Large intestine (tissue), 3 donors: ENCODE data around the gene TWSG1. TPM values are rescaled to one million over a fixed set of nuclear protein-coding genes. Genes with fewer than 3 reads are reported as not detected.
A peak's percentile ranks its signal among the peaks of the same experiment; 100 is the strongest.

Experiments
- DNase-seq, 2 donors: peaks; one replicate each; pipeline versions ENCODE4 v3.0.0 to v3.0.0-alpha.2; 2013
- H3K27ac ChIP-seq: one replicate; pipeline ENCODE4 v1.5.1; 2013; ENCODE audit warnings: low read length
- H3K27me3 ChIP-seq: 2 replicates; pipeline ENCODE4 v1.6.1; 2013; ENCODE audit warnings: low read length; ENCODE audit not compliant: control insufficient read depth, insufficient read depth
- H3K36me3 ChIP-seq: 2 replicates; pipeline ENCODE4 v1.6.1; 2013; ENCODE audit warnings: low read length; ENCODE audit not compliant: control insufficient read depth, insufficient read depth
- H3K4me1 ChIP-seq: one replicate; pipeline ENCODE4 v1.6.1; 2013; ENCODE audit warnings: low read length; ENCODE audit not compliant: control insufficient read depth, insufficient read depth
- H3K4me3 ChIP-seq: one replicate; pipeline ENCODE4 v1.5.1; 2013; ENCODE audit warnings: low read length
- H3K9me3 ChIP-seq: one replicate; pipeline ENCODE4 v1.6.1; 2013; ENCODE audit warnings: mild to moderate bottlenecking, low read depth, low read length, moderate library complexity; ENCODE audit not compliant: control insufficient read depth
- WGBS: methylation state at CpG from one replicate; pipeline ENCODE4 v1.1.5; 2013; ENCODE audit warnings: low lambda C conversion rate; ENCODE audit not compliant: insufficient coverage; 5-methylcytosine and 5-hydroxymethylcytosine counted together
- polyA plus RNA-seq: library from polyadenylated mRNA; unstranded; fragments of 120-200 nt; gene quantifications from one replicate; pipeline ENCODE4 v1.2.1, GENCODE V29; 2013

Gene TWSG1
- polyA plus RNA-seq, 1 donor: 28.9 TPM

DNA sequence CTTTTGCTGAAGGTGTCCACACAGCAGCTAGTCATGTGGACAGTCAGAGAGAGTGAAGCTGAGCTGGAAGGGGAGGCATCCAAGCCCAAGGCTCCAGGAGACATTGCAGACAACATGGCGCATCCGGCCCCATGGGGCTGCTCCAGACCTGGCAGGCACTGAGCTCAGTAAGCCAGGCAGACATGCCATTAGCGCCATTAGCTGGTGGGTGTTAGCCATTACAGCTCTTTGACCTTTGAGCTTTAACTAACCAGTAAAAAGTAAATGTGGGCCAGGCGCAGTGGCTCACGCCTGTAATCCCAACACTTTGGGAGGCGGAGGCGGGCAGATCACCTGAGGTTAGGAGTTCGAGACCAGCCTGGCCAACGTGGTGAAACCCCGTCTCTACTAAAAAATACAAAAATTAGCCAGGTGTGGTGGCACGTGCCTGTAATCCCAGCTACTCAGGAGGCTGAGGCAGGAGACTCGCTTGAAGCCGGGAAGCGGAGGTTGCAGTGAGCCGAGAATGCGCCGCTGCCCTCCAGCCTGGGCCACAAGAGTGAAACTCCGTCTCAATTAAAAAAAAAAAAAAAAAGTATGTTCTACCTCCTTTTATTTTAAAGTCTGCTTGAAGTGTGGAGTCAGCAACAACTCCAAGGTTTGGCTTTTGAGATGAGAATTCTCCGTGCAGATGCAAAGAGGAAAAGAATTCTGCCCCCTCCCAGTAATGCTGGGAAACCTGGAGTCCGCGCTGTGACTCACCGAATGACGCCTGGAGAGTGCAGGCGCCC lies 69.4 kb downstream of the TWSG1 start:
- Histone ChIP-seq H3K27ac (no peak overlapping the region), H3K4me3 (no peak overlapping the region), H3K9me3 (no peaks in the 10 kb centered on the region), H3K27me3 (no peaks in the 10 kb centered on the region), H3K4me1 (no peaks in the 10 kb centered on the region), H3K36me3 (no peaks in the 10 kb centered on the region)
- WGBS: no CpG with 5 or more reads among the region's 24 CpGs
- no peak for DNase-seq

GRCh38 chr18:9404565-9405060 lies 70.0 kb downstream of the TWSG1 start:
- Histone ChIP-seq H3K27ac (no peak overlapping the region), H3K4me3 (no peak overlapping the region), H3K9me3 (no peaks in the 10 kb centered on the region), H3K27me3 (no peaks in the 10 kb centered on the region), H3K4me1 (no peaks in the 10 kb centered on the region), H3K36me3 (no peaks in the 10 kb centered on the region)
- no peak for DNase-seq
- WGBS: no CpG with 5 or more reads among the region's 19 CpGs

DNA sequence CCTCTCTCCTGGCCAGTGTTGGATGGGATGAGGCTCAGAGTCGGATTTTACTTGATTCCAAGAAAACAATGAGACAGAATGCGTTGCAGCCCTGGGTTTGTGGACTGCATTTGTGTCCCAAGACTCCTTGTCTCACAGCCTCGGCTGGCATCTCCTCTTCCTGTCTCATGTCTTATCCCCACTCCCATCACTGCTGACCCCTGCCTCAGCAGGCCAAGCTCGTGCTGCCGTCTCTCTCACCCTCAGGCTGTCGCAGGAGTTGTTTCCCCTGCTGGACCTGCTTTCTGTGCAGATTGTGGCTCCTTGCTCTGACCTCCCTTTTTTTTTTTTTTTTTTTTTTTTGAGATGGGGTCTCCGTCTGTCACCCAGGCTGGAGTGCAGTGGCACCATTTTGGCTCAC lies 70.6 kb downstream of the TWSG1 start:
- no CpG with 5 or more reads among the region's 7 CpGs for WGBS
- Histone ChIP-seq H3K36me3 (no peaks in the 10 kb centered on the region), H3K27me3 (no peaks in the 10 kb centered on the region), H3K9me3 (no peaks in the 10 kb centered on the region), H3K27ac (no peak overlapping the region), H3K4me1 (no peaks in the 10 kb centered on the region), H3K4me3 (no peak overlapping the region)
- DNase-seq: no peak

GRCh38 chr18:9405977-9406376 lies 71.4 kb downstream of the TWSG1 start:
- Histone ChIP-seq H3K4me1 (no peaks in the 10 kb centered on the region), H3K9me3 (no peaks in the 10 kb centered on the region), H3K4me3 (no peak overlapping the region), H3K27me3 (no peaks in the 10 kb centered on the region), H3K36me3 (no peaks in the 10 kb centered on the region), H3K27ac (no peak overlapping the region)
- DNase-seq: no peak
- 100% methylated on average over 1 of the region's 6 CpGs for WGBS

- Histone ChIP-seq H3K4me3 (no peak overlapping the region), H3K27me3 (no peaks in the 10 kb centered on the region), H3K9me3 (no peaks in the 10 kb centered on the region), H3K4me1 (no peaks in the 10 kb centered on the region), H3K36me3 (no peaks in the 10 kb centered on the region), H3K27ac (no peak overlapping the region)
- DNase-seq: no peak
- WGBS: no CpG with 5 or more reads among the region's 1 CpG
Measured at GRCh38 chr18:9410515-9410914, 75.9 kb downstream of the TWSG1 start.

DNA sequence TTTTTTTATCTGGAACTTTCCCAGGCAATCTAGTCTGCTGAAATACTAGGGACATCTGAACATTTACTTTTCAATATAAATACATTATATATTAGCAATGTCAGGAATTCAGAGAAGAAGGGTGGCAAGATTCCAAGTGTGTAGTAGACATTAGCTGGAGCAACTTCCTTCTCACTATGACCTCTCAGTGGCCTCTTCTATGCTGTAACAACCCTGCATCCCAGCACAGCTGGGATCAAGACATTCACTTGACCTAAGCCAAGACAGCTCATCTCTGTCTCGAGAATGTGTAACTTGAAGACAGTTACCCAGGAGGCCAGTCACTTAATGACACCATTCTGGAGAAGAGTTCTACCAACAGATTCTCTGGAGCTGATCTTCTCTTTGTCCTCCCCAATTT lies 79.0 kb downstream of the TWSG1 start:
- WGBS: no CpG with 5 or more reads among the region's 1 CpG

DNA sequence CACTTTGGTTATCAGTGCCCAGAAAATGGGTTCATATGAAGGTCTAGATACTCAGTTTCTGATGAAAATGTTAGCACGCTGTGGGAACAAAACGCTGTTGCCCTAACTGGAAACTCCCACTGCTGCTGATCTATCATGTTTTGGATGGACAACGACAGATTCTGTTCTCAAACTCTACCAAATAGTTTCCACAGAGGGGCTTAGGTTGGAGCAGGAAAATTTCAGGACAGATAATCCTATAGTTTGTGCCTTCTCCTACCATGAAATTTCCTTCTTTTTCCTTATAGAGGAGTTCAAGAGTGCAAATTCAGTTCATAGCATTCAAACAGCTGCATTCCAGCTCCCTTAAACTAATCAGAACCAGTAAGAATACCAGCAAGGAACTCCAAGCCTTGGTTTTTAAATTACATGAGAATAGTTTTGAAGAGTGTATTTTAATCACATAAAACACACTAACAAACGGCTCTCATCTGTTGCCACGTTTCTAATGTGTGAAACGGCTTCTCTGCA lies 82.0 kb downstream of the TWSG1 start:
- DNase-seq: no peak
- 33% methylated on average over 1 of the region's 6 CpGs for WGBS
- Histone ChIP-seq H3K4me1 (peaks cover 5% of the 10 kb centered on the region), H3K4me3 (no peak overlapping the region), H3K9me3 (no peaks in the 10 kb centered on the region), H3K27ac (peak overlapping the region; percentile 42), H3K36me3 (no peaks in the 10 kb centered on the region), H3K27me3 (no peaks in the 10 kb centered on the region)

More for the DNA sequence above, 79.0 kb downstream of the TWSG1 start:
- no peak overlapping the region for H3K4me3 ChIP-seq
- H3K27me3 ChIP-seq: no peaks in the 10 kb centered on the region
- no peaks in the 10 kb centered on the region for H3K9me3 ChIP-seq
- no peaks in the 10 kb centered on the region for H3K36me3 ChIP-seq
- peak in 1 of 2 donors; percentile 5 for DNase-seq
- no peak overlapping the region for H3K27ac ChIP-seq
- peaks cover 5% of the 10 kb centered on the region for H3K4me1 ChIP-seq

DNA sequence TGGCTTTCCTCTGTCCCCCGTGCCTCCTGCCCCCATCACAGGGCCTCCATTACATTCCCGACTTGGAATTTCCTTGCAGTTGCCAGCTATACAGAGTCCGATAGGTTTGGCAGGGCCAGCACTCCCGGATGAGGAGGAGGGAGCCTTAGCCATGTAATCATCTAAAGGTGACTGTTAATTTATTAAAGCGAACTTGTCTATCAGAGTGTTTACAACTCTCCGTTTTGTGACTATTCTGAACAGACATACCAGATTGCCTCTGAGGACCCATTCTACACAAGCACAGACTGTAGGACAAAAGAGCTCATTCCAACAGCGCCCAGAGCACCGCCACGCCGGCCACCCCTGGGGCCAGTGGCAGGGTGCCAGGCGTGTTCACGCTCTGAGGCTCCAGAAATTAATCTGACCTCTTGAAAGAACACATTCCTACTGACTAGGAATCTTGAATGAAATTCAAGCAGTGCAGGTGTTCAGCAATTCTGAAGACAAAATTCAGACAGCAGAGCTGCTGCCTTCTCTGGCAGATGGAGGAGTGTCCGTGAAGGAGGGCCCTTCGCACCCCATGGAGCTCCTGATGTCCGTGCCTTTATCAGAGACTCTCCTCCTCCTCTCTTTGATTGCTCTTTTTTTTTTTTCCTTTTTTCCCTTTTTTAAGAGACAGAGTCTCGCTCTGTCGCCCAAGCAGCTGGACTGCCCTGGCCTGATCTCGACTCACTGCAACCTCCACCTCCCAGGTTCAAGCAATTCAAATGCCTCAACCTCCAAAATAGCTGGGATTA lies 82.7 kb downstream of the TWSG1 start:
- H3K4me3 ChIP-seq: no peak overlapping the region

DNA sequence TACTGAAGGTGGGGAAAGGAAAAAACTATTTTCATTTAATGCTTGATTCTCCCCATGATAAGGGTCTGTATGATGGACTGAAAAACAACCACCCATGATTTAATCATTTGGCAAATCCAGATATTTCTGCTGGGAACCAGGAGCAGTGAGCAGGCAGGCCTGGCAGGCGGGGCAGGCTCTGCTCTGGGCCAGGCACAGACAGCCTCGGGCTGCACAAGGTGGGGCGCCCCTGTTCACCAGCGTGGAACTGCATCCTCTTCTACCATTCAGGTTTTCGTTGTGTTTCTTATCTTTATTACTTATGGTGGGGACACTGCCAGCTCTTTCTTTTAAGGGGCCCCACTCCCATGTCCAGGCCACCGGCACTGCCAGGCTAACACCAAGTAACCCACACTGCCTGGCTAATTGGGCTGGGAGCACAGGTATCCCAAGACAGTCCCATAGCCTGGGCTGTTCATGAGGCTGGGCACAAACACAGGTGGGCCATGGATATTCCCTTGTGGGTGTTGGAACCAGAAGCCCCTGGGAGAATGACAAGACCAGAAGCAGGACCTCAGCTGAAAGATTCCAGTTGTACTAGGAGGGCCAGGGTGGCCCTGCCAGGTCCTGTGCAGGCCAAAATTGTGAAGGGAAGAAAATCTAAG lies 83.6 kb downstream of the TWSG1 start:
- peaks cover 5% of the 10 kb centered on the region for H3K4me1 ChIP-seq
- H3K27ac ChIP-seq: no peak overlapping the region
- H3K36me3 ChIP-seq: no peaks in the 10 kb centered on the region
- no CpG with 5 or more reads among the region's 6 CpGs for WGBS
- H3K27me3 ChIP-seq: no peaks in the 10 kb centered on the region
- no peak overlapping the region for H3K4me3 ChIP-seq
- no peaks in the 10 kb centered on the region for H3K9me3 ChIP-seq
- no peak for DNase-seq

More for the DNA sequence above, 82.7 kb downstream of the TWSG1 start:
- Histone ChIP-seq H3K4me1 (peaks cover 5% of the 10 kb centered on the region), H3K27ac (peak overlapping the region; percentile 68), H3K27me3 (no peaks in the 10 kb centered on the region), H3K36me3 (no peaks in the 10 kb centered on the region), H3K9me3 (no peaks in the 10 kb centered on the region)
- peak in 1 of 2 donors; percentile 29 for DNase-seq
- WGBS: 60% methylated on average over 1 of the region's 18 CpGs

DNA sequence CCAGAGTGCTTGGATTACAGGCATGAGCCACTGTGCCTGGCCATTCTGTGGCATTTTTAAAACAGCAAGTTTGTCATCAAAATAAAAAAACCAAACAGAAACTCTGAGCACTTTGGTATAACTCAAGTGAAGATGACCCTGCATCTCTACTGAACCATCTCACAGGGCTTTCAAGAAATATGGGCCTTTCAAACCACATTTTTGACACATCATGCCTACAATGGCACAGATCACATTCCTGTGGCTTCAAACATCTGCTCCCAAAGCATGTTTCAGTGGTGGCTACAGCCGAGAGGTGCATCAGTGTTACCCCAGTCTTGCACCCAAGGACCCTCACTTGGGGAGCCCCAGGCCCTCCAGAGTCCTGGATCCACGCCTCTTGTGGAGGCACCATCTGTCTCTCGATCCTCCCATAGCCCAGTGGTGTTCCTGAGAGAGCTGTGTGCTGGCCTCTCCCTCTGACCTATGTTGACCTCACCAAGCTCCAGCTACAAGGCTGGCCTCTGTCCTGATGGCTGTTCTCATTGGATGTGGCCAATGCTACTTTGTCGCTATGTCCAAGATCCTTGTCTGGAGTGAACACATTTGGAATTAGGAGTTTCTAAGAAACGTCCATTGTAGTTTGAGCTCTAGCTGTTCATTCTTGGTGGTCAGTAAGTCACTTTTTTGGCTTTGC lies 85.5 kb downstream of the TWSG1 start:
- Histone ChIP-seq H3K9me3 (no peaks in the 10 kb centered on the region), H3K4me3 (no peak overlapping the region), H3K27me3 (no peaks in the 10 kb centered on the region), H3K36me3 (no peaks in the 10 kb centered on the region), H3K4me1 (peaks cover 5% of the 10 kb centered on the region), H3K27ac (no peak overlapping the region)
- WGBS: 80% methylated on average over 1 of the region's 5 CpGs
- DNase-seq: no peak
